ENCODE results near the gene EXT2.

Gene EXT2

DNA sequence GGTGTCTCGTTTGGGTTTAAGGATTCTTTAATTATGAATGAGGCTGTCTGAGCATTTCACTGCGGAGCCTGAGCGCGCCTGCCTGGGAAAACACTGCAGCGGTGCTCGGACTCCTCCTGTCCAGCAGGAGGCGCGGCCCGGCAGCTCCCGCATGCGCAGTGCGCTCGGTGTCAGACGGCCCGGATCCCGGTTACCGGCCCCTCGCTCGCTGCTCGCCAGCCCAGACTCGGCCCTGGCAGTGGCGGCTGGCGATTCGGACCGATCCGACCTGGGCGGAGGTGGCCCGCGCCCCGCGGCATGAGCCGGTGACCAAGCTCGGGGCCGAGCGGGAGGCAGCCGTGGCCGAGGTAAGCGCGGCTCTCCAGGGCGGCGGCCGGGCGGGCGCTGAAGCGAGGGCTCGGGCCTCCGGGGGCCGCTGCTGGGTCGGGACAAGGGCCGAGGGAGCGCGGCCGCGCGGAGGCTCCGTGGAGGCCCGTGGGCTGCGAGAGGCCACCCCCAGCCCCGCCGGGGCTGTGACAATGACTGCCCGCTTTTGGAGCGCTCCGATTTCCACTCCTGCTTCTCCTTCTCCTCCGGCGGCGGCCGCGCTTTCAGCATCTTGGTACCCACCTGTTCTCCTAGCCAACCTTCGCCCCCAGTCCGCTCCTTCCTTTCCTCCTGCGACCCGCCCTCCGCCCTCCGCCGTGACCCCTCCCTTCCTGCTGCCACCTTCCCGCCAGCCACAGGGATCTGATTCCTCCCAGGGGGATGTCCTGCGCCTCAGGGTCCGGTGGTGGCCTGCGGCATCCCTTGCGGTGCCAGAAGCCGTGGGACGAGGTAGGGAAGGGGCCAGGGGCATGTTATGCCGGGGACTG is at the start of gene EXT2:
EXT2 (plus strand) TSS at position 173 of the 854 bp plus-strand sequence. CDS start 12,035 bp downstream, outside the sequence.
- FAIRE-seq, result no peak

DNA sequence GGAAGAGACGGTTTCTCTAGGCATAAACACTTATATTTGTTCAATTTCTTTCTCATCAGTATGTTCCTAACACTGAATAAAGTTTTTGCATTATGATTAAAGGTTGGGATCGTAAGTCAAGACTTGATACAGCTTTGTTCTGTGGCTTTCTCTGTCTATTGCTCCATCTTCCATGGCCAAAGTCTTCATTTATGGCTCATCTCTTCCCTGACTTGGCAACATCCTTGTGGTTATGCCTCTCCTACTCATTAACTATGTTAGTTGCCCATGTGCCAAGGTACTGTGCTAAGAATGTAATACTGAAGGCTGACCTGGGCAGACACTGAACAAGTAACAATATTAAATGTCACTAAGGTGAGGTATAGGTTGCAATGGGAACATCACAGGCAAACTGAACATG is 49.3 kb upstream of the EXT2 start:
- FAIRE-seq, result no peak

- no peak for FAIRE-seq
Observed at GRCh38 chr11:44047298-44047697, 48.2 kb upstream of the EXT2 start.

- no peak for FAIRE-seq
Observed at GRCh38 chr11:44047931-44048431, 47.5 kb upstream of the EXT2 start, which contains the start of gene ACCSL. TSS of gene ACCSL (plus strand) at chr11:44047981. CDS start at chr11:44048037, 56 bp downstream.

- FAIRE-seq, result no peak
Observed at GRCh38 chr11:44049832-44050231, 45.6 kb upstream of the EXT2 start.

- FAIRE-seq, result no peak
Observed at GRCh38 chr11:44051171-44051570, 44.3 kb upstream of the EXT2 start.

GRCh38 chr11:44057340-44057739 is 38.1 kb upstream of the EXT2 start:
- FAIRE-seq, result no peak

GRCh38 chr11:44058275-44058674 is 37.2 kb upstream of the EXT2 start:
- FAIRE-seq, result no peak

- FAIRE-seq, result no peak
Observed at GRCh38 chr11:44065161-44065661, 30.3 kb upstream of the EXT2 start.

GRCh38 chr11:44065841-44066731 is 29.4 kb upstream of the EXT2 start, which contains the start of gene ACCS:
TSS of gene ACCS (plus strand) at chr11:44066270. CDS start at chr11:44067628, 1,358 bp downstream.
- no peak for FAIRE-seq

DNA sequence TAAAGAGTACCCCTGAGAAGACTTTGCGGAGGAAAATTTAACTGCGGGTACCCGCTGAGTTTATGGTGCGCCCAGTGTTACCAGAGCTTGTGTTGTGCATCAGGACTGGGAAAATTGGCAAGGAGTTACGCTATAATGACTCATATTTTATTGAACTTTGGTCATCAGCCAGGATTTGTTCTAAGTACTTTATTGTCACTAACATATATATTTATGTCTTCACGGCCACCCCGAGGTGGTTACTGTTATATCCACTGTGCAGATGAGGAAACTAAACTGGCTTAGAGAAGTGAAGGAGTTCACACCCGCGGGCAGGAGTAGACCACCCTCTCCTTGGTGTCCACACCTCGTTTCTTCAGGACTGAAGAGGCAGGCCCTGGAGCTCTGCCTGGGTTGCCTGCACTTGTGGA is 28.7 kb upstream of the EXT2 start:
- no peak for FAIRE-seq

- no peak for FAIRE-seq
Observed at GRCh38 chr11:44067266-44067665, 28.2 kb upstream of the EXT2 start.

DNA sequence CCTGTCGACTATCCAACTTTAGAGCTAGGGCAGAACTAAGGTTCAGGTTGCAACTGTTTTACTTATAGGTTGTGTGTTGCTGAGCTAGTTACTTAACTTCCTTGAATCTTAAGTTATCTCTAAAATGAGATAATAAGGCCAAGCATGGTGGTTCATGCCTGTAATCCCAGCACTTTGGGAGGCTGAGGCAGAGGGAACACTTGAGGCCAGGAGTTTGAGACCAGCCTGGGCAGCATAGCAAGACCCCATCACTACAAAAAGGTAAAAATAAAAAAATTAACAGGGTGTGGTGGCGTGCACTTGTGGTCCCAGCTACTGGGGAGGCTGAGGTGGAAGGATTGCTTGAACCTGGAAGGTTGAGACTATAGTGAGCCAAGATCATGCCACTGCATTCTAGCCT is 27.3 kb upstream of the EXT2 start:
- no peak for FAIRE-seq

GRCh38 chr11:44071157-44071556 is 24.3 kb upstream of the EXT2 start:
- FAIRE-seq, result no peak

- FAIRE-seq, result no peak
Observed at GRCh38 chr11:44072757-44073658, 22.5 kb upstream of the EXT2 start.

DNA sequence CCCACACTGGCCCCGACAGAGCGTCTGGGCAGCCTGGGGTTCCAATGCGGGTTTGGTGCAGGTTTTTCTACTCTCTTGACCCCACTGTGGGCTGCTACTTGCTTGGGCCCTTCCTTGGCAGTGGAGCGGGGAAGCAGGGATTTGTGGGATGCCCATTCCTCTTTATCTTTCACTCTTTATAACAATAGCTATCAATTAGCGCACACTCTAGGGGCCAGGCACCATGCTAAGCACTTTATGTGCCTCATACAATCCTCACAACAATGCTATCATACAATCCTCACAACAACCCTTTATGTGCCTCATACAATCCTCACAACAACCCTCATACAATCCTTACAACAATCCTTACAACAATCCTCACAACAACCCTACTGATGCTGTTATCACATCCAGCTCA is 16.7 kb upstream of the EXT2 start:
- FAIRE-seq, result no peak

- FAIRE-seq, result no peak
Observed at GRCh38 chr11:44079376-44079775, 16.1 kb upstream of the EXT2 start.

- FAIRE-seq, result no peak
Observed at GRCh38 chr11:44080951-44081350, 14.5 kb upstream of the EXT2 start.

DNA sequence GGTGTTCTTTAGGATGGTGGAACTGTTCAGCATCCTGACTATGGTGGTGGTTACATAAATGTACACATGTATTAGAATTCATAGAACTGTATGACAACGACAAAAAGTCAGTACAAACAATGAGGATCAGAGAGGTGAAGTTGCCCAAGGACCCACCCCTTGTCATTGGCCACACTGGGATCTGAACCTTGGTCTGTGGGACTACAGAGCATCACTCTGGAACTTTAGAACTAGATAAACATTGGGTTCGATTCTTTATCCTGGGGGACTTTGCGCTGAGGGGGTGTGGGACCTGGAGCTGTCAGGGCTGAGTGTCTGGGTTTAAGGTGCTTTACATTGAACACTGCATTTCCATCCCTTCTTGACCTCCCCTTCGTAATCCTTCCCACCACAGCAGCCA is 12.8 kb upstream of the EXT2 start:
- FAIRE-seq, result no peak

- FAIRE-seq, result no peak
Observed at GRCh38 chr11:44083433-44083832, 12.0 kb upstream of the EXT2 start.

GRCh38 chr11:44083906-44084305 is 11.6 kb upstream of the EXT2 start:
- no peak for FAIRE-seq

DNA sequence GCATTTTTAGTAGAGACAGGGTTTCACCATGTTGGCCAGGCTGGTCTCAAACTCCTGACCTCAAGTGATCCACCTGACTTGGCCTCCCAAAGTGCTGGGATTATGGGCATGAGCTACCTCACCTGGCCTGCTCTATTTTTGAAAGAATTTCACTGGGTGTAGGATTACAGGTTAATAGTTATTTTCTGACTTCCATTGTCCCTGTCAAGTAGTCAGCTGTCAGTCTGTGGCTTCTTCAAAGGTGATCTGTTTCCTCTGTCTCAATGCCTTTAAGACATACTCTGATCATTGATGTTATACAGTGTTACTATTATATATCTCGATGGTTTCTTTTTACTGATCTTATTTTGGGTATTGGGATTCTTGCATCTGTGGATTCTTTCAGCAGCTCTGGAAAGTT is 10.1 kb upstream of the EXT2 start:
- no peak for FAIRE-seq

Measured in colon (tissue), 2 donors.